PC-9 (cell line): Measurements from ENCODE around the gene ACSM6. TPM values are rescaled to one million over a fixed set of nuclear protein-coding genes. Genes with fewer than 3 reads are reported as not detected.
"Not testable (repeated sequence)": the region's sequence is repeated elsewhere in the genome, so short reads cannot be mapped to it uniquely, and the experiment has no call there.

ENCODE experiments used
- BruUV-seq: library from RNA; stranded (reverse); fragments of 400-500 nt; replicated peaks from 2 replicates; lab custom pipeline; 2021; lab: Mats Ljungman, UMichigan
- CTCF ChIA-PET: fragments of 300-600 bp; sonication (Branson Sonifier 250); formaldehyde crosslinking; loops from one replicate; lab custom pipeline; 2022; ENCODE audit warnings: antibody characterized with exemption; lab: Charles Lee
- POLR2A ChIA-PET: fragments of 300-600 bp; sonication (Branson Sonifier 250); formaldehyde crosslinking; loops from one replicate; lab custom pipeline; 2022; ENCODE audit warnings: antibody characterized with exemption; ENCODE audit not compliant: unreplicated experiment; lab: Charles Lee
- DNase-seq, 2 experiments: peaks; one replicate each; pipeline versions ENCODE4 v3.0.0 to v3.0.0-alpha.2; 2015 to 2022; ENCODE audit warnings: mixed read lengths in 1 of 2
- H2AFZ ChIP-seq: fragments of 200-600 bp; sonication (generic); 2 replicates; pipeline ENCODE4 v1.8.1; 2017; ENCODE audit warnings: antibody characterized with exemption
- H3F3A ChIP-seq: fragments of 200-600 bp; sonication (generic); 2 replicates; pipeline ENCODE4 v1.8.1; 2017; ENCODE audit warnings: antibody characterized with exemption, mild to moderate bottlenecking, low read depth; ENCODE audit not compliant: insufficient read depth
- H3K27ac ChIP-seq: fragments of 200-600 bp; sonication (generic); 2 replicates; pipeline ENCODE4 v1.6.1; 2016; ENCODE audit warnings: mixed run types
- H3K27me3 ChIP-seq: fragments of 200-600 bp; sonication (generic); 2 replicates; pipeline ENCODE4 v1.6.1; 2016; ENCODE audit warnings: low read depth, mixed run types; ENCODE audit not compliant: insufficient read depth
- H3K36me3 ChIP-seq: fragments of 200-600 bp; sonication (generic); 2 replicates; pipeline ENCODE4 v1.6.1; 2016; ENCODE audit warnings: low read depth, mixed run types
- H3K4me1 ChIP-seq: fragments of 200-600 bp; sonication (generic); replicated peaks from 2 replicates; pipeline ENCODE4 v1.6.1; 2016; ENCODE audit warnings: mixed run types; ENCODE audit not compliant: insufficient read depth
- H3K4me2 ChIP-seq: fragments of 200-600 bp; sonication (generic); 2 replicates; pipeline ENCODE4 v1.6.1; 2017; ENCODE audit warnings: mixed run types
- H3K4me3 ChIP-seq: fragments of 200-600 bp; sonication (generic); 2 replicates; pipeline ENCODE4 v1.6.1; 2016; ENCODE audit warnings: mixed run types
- H3K79me2 ChIP-seq: fragments of 200-600 bp; sonication (generic); 2 replicates; pipeline ENCODE4 v1.6.1; 2017; ENCODE audit warnings: low read depth, mixed run types
- H3K9me2 ChIP-seq: fragments of 200-600 bp; sonication (generic); 2 replicates; pipeline ENCODE4 v1.8.1; 2017; ENCODE audit warnings: mild to moderate bottlenecking; ENCODE audit not compliant: insufficient read depth
- H3K9me3 ChIP-seq: fragments of 200-600 bp; sonication (generic); 2 replicates; pipeline ENCODE4 v1.8.1; 2016; ENCODE audit warnings: low read depth; ENCODE audit not compliant: insufficient read depth
- H4K20me1 ChIP-seq: fragments of 200-600 bp; sonication (generic); 2 replicates; pipeline ENCODE4 v1.8.1; 2017; ENCODE audit not compliant: insufficient read depth
- EZH2 ChIP-seq: fragments of 200-600 bp; sonication (generic); IDR thresholded peaks from 2 replicates; pipeline ENCODE4 v1.8.0; 2017; ENCODE audit warnings: antibody characterized with exemption, low read depth
- intact Hi-C: fragments of 100-400 bp; cut with micrococcal nuclease; formaldehyde crosslinking; loops from one replicate; pipeline ENCODE4 v1.10.0; 2022; ENCODE audit not compliant: unreplicated experiment
- total RNA-seq: library from RNA; stranded (reverse); gene quantifications from 2 replicates; pipeline ENCODE4 v1.2.3, GENCODE V29; 2021
- TF ChIP-seq, protein P1 (sequence below): fragments of 200-600 bp; sonication (generic); conservative IDR thresholded peaks from 2 replicates; pipeline ENCODE4 v1.6.1; 2017; ENCODE audit warnings: mixed run types, antibody characterized with exemption, mild to moderate bottlenecking, moderate library complexity

Gene ACSM6
- total RNA-seq, 1 experiment from 2014 or later: not detected

DNA sequence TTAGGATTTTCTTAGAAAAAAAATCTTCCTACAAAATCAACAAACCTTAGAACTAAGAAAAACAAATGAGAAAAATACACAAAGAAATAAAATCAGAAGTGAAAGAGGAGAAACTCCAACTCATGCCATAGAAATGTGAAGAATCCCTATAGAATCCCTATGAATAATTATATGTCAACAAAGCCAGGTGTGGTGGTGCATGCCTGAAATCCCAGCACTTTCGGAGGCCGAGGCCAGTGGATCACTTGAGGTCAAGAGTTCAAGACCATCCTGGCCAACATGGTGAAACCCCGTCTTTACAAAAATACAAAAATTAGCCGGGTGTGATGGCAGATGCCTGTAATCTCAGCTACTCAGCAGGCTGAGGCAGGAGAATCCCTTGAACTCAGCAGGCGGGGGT, 27.1 kb downstream of the ACSM6 start:
- CTCF ChIA-PET: no interaction called here
- peak; percentile 65 to 82 for DNase-seq

DNA sequence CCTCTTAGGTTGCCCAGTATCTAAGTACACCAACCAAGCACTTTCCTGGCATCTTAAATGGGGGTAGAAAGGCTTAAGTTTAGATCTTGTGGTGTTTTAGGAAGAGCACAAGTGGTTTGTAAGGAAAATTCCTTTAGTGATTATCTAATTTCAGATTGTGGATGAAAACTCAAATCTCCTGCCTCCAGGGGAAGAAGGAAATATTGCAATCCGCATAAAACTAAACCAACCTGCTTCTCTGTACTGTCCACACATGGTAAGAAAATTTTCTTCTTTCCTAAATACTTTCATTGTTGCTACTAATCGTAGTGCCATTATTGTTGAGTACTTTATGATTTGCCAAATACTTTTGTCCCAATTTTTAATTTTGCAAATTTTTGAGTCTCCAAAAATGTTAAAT, 31.1 kb downstream of the ACSM6 start:
- no peaks in the 10 kb centered on the region for H4K20me1 ChIP-seq
- no TSS peak for BruUV-seq
- no peaks in the 10 kb centered on the region for H3K36me3 ChIP-seq
- ChIA-PET POLR2A (no interaction called here), CTCF (no interaction called here)
- intact Hi-C loops: no loop called here
- no peaks in the 10 kb centered on the region for H3K9me2 ChIP-seq
- peak overlapping the region; percentile 82 for H3K27ac ChIP-seq
- DNase-seq: peak in 1 of 2 experiments; percentile 74
- peaks cover 60% of the 10 kb centered on the region for H3K4me1 ChIP-seq
- 0 out of 2 replicates have a peak, but pooled peaks cover 3% of the 10 kb centered on the region for H3K9me3 ChIP-seq
- peak overlapping the region; percentile 41 for H3K4me2 ChIP-seq
- H3K79me2 ChIP-seq: no peaks in the 10 kb centered on the region
- TF ChIP-seq, protein P1, sequence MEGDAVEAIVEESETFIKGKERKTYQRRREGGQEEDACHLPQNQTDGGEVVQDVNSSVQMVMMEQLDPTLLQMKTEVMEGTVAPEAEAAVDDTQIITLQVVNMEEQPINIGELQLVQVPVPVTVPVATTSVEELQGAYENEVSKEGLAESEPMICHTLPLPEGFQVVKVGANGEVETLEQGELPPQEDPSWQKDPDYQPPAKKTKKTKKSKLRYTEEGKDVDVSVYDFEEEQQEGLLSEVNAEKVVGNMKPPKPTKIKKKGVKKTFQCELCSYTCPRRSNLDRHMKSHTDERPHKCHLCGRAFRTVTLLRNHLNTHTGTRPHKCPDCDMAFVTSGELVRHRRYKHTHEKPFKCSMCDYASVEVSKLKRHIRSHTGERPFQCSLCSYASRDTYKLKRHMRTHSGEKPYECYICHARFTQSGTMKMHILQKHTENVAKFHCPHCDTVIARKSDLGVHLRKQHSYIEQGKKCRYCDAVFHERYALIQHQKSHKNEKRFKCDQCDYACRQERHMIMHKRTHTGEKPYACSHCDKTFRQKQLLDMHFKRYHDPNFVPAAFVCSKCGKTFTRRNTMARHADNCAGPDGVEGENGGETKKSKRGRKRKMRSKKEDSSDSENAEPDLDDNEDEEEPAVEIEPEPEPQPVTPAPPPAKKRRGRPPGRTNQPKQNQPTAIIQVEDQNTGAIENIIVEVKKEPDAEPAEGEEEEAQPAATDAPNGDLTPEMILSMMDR: no peak; the same call in 1 of the 2 replicates
- no peak for TF ChIP-seq EZH2
- H3K27me3 ChIP-seq: no peaks in the 10 kb centered on the region
- no peak overlapping the region for H3K4me3 ChIP-seq
- H3F3A ChIP-seq: peaks cover 56% of the 10 kb centered on the region
- no peak overlapping the region for H2AFZ ChIP-seq

More for the DNA sequence above, 27.1 kb downstream of the ACSM6 start:
- Histone ChIP-seq H3F3A (peaks cover 27% of the 10 kb centered on the region), H3K36me3 (no peaks in the 10 kb centered on the region), H3K4me3 (no peak overlapping the region), H2AFZ (no peak overlapping the region), H3K79me2 (no peaks in the 10 kb centered on the region), H3K4me2 (peak overlapping the region; percentile 50), H3K27ac (peak overlapping the region; percentile 91), H3K4me1 (peaks cover 44% of the 10 kb centered on the region), H4K20me1 (no peaks in the 10 kb centered on the region), H3K27me3 (no peaks in the 10 kb centered on the region), H3K9me3 (0 out of 2 replicates have a peak, but pooled peaks cover 3% of the 10 kb centered on the region), H3K9me2 (no peaks in the 10 kb centered on the region)
- TF ChIP-seq, protein P1: no peak
- no peak for TF ChIP-seq EZH2
- POLR2A ChIA-PET: interaction anchor here (0.6 kb wide), 1 partner anchor 23 kb away, joined by 5 read pairs; no protein-coding TSS in a partner anchor
- no TSS peak for BruUV-seq
- intact Hi-C loops: loop anchor here (1.0 to 2.0 kb wide), 3 partner anchors 8 to 43 kb away; no protein-coding TSS in a partner anchor

DNA sequence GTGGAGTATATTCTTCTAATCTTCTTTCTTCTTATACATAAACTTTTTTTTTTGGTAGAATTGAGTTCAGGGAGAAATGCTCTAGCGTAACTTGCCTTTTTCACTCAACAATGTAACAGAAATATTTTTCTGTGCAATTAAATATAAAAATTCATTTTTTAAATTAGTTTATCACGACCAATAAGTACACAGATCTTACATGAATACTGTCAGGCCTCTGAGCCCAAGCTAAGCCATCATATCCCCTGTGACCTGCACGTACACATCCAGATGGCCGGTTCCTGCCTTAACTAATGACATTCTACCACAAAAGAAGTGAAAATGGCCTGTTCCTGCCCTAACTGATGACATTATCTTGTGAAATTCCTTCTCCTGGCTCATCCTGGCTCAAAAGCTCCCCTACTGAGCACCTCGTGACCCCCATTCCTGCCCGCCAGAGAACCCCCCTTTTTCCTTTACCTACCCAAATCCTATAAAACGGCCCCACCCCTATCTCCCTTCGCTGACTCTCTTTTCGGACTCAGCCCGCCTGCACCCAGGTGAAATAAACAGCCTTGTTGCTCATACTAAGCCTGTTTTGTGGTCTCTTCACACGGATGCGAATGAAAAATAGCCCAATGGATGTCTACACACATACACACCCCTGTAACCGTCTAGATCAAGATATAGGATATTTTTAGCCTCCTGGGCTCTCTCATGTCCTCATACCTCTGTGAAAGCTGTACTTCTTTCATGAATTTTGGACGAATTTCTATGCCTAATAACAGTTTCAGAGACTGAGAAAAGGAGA, 35.1 kb downstream of the ACSM6 start:
- H3K9me2 ChIP-seq, H3K9me3 ChIP-seq, POLR2A ChIA-PET, H2AFZ ChIP-seq, H3K27me3 ChIP-seq, H4K20me1 ChIP-seq, DNase-seq, BruUV-seq, H3K79me2 ChIP-seq, CTCF ChIA-PET: not testable (repeated sequence)
- Histone ChIP-seq H3K4me3 (peak overlapping the region; percentile 33; the same call in 1 of the 2 replicates), H3K4me1 (peaks cover 48% of the 10 kb centered on the region), H3F3A (peaks cover 50% of the 10 kb centered on the region), H3K27ac (peak overlapping the region; percentile 98), H3K4me2 (peak overlapping the region; percentile 59), H3K36me3 (peaks cover 11% of the 10 kb centered on the region)
- intact Hi-C loops: loop anchor here (1.0 to 2.0 kb wide), 2 partner anchors 8 to 36 kb away; no protein-coding TSS in a partner anchor
